ENCODE data around the gene MPRIP. TPM values are rescaled to one million over a fixed set of nuclear protein-coding genes. Genes with fewer than 3 reads are reported as not detected.

Gene MPRIP
- total and polyA plus RNA-seq, 2 donors (not counting 3 experiments of a cell fraction or from before 2014, with no cell fraction given), result 94.6 to 246 TPM

GRCh38 chr17:17122781-17123483 is 80.7 kb downstream of the MPRIP start:
- intact Hi-C loops (cut with micrococcal nuclease), result no loop called here
- no peaks in the 10 kb centered on the region for H3K9me3 ChIP-seq (replicated peaks; ENCODE audit: control insufficient read depth, insufficient read depth, low read length)
- H2AFZ ChIP-seq (ENCODE audit: low read depth, low read length), result no peak overlapping the region
- no peaks in the 10 kb centered on the region for H3K4me1 ChIP-seq (ENCODE audit: control insufficient read depth, extremely low read depth, insufficient read depth, low read length)
- DNase-seq (ENCODE audit: low read depth, low spot score) (no peak), FAIRE-seq (no peak)
- TF ChIP-seq POLR2A (IDR thresholded peaks at IDR 0.05; ENCODE audit: low read depth, low read length) (no peak), MYC (IDR thresholded peaks at IDR 0.05; ENCODE audit: low read depth, low read length) (no peak), JUN (IDR thresholded peaks at IDR 0.05; ENCODE audit: borderline replicate concordance, insufficient read depth, insufficient read length, low read depth) (no peak)
- TF ChIP-seq, protein P1, sequence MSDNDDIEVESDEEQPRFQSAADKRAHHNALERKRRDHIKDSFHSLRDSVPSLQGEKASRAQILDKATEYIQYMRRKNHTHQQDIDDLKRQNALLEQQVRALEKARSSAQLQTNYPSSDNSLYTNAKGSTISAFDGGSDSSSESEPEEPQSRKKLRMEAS (IDR thresholded peaks at IDR 0.05; ENCODE audit: insufficient read depth, insufficient read length), result no peak
- dilution Hi-C loops (cut with MboI; ENCODE audit: extremely low pct_ligation_motif_present, low sequenced_read_pairs), result no loop called here
- no peak overlapping the region for H3K9ac ChIP-seq (replicated peaks; ENCODE audit: extremely low read depth, insufficient read depth, low read length)
- H3K27ac ChIP-seq (ENCODE audit: insufficient read depth, low read depth, low read length), result no peak overlapping the region
- no peak overlapping the region for H3K4me3 ChIP-seq (replicated peaks in 1 of 3; ENCODE audit: insufficient read depth in 1 of 3, low read depth in 1 of 3, low read length in 3 of 3)
- CTCF ChIA-PET, result interaction anchor here (1.2 to 4.1 kb wide), 3 partner anchors 13 to 19 kb away, joined by 3 to 14 read pairs (median 5); no protein-coding TSS in a partner anchor
- no peak overlapping the region for H3K4me2 ChIP-seq (ENCODE audit: insufficient read depth, low read length)
- H4K20me1 ChIP-seq (replicated peaks; ENCODE audit: control insufficient read depth, extremely low read depth, insufficient read depth, low read length), result no peaks in the 10 kb centered on the region
- no peaks in the 10 kb centered on the region for H3K27me3 ChIP-seq (ENCODE audit: control insufficient read depth in 2 of 2, insufficient read depth in 2 of 2, low read length in 2 of 2)
- peaks cover 69% of the 10 kb centered on the region for H3K79me2 ChIP-seq (ENCODE audit: control insufficient read depth, insufficient read depth, low read length)
- BruUV-seq (replicated peaks), result no TSS peak
- peaks cover 0 to 8% of the 10 kb centered on the region in 2 experiments for H3K36me3 ChIP-seq (ENCODE audit: control insufficient read depth in 2 of 2, extremely low read depth in 1 of 2, insufficient read depth in 2 of 2, low read length in 2 of 2)
- POLR2A ChIA-PET, result no interaction called here
- H3K9me1 ChIP-seq (replicated peaks; ENCODE audit: control insufficient read depth, extremely low read depth, insufficient read depth, low read length), result no peaks in the 10 kb centered on the region

- H3K9me3 ChIP-seq (replicated peaks; ENCODE audit: control insufficient read depth, insufficient read depth, low read length), result no peaks in the 10 kb centered on the region
- peaks cover 0 to 14% of the 10 kb centered on the region in 2 experiments for H3K36me3 ChIP-seq (ENCODE audit: control insufficient read depth in 2 of 2, extremely low read depth in 1 of 2, insufficient read depth in 2 of 2, low read length in 2 of 2)
- no peaks in the 10 kb centered on the region for H3K27me3 ChIP-seq (ENCODE audit: control insufficient read depth in 2 of 2, insufficient read depth in 2 of 2, low read length in 2 of 2)
- ChIA-PET CTCF (interaction anchor here (1.4 kb wide), 1 partner anchor 18 kb away, joined by 4 read pairs; no protein-coding TSS in a partner anchor), POLR2A (no interaction called here)
- no peaks in the 10 kb centered on the region for H3K4me1 ChIP-seq (ENCODE audit: control insufficient read depth, extremely low read depth, insufficient read depth, low read length)
- dilution Hi-C loops (cut with MboI; ENCODE audit: extremely low pct_ligation_motif_present, low sequenced_read_pairs), result no loop called here
- no peak for TF ChIP-seq JUN (IDR thresholded peaks at IDR 0.05; ENCODE audit: borderline replicate concordance, insufficient read depth, insufficient read length, low read depth)
- TF ChIP-seq FOS (IDR thresholded peaks at IDR 0.05; ENCODE audit: borderline replicate concordance, insufficient read depth, low read length), result no peak
- TF ChIP-seq MYC (IDR thresholded peaks at IDR 0.05; ENCODE audit: low read depth, low read length), result no peak
- TF ChIP-seq POLR2AphosphoS5 (IDR thresholded peaks at IDR 0.05; ENCODE audit: insufficient read depth, low read depth, low read length), result no peak
- TF ChIP-seq CTCF (IDR thresholded peaks at IDR 0.05; ENCODE audit: extremely low read depth in 1 of 2, insufficient read depth in 1 of 2, low read depth in 1 of 2, low read length in 2 of 2), result no peak
- no peak for TF ChIP-seq POLR2A (IDR thresholded peaks at IDR 0.05; ENCODE audit: low read depth, low read length)
- no peak for TF ChIP-seq GATA2 (IDR thresholded peaks at IDR 0.05; ENCODE audit: insufficient read depth, insufficient read length, low read depth, low read length)
- no peak for TF ChIP-seq EZH2 (IDR thresholded peaks at IDR 0.05; ENCODE audit: borderline replicate concordance, low read depth, low read length, severe bottlenecking)
- TF ChIP-seq, protein P1 (IDR thresholded peaks at IDR 0.05; ENCODE audit: insufficient read depth, insufficient read length), result no peak
- no peak for FAIRE-seq
- H3K4me3 ChIP-seq (replicated peaks in 1 of 3; ENCODE audit: insufficient read depth in 1 of 3, low read depth in 1 of 3, low read length in 3 of 3), result no peak overlapping the region
- DNase-seq (ENCODE audit: low read depth, low spot score), result no peak
- BruUV-seq (replicated peaks), result no TSS peak
- no peak overlapping the region for H2AFZ ChIP-seq (ENCODE audit: low read depth, low read length)
- no peak overlapping the region for H3K4me2 ChIP-seq (ENCODE audit: insufficient read depth, low read length)
- H4K20me1 ChIP-seq (replicated peaks; ENCODE audit: control insufficient read depth, extremely low read depth, insufficient read depth, low read length), result no peaks in the 10 kb centered on the region
- intact Hi-C loops (cut with micrococcal nuclease), result no loop called here
- peaks cover 55% of the 10 kb centered on the region for H3K79me2 ChIP-seq (ENCODE audit: control insufficient read depth, insufficient read depth, low read length)
- no peaks in the 10 kb centered on the region for H3K9me1 ChIP-seq (replicated peaks; ENCODE audit: control insufficient read depth, extremely low read depth, insufficient read depth, low read length)
- H3K9ac ChIP-seq (replicated peaks; ENCODE audit: extremely low read depth, insufficient read depth, low read length), result no peak overlapping the region
- no peak overlapping the region for H3K27ac ChIP-seq (ENCODE audit: insufficient read depth, low read depth, low read length)
These were observed 82.1 kb downstream of the MPRIP start for GRCh38 chr17:17124341-17124740.

All from endothelial cell of umbilical vein (primary cell).